Smooth muscle cell (in vitro differentiated cells): Measurements from ENCODE around the gene KCNAB3. TPM values are rescaled to one million over a fixed set of nuclear protein-coding genes. Genes with fewer than 3 reads are reported as not detected.

Source experiments
- DNase-seq: peaks from one replicate; lab custom pipeline; 2025; ENCODE audit not compliant: unreplicated experiment; lab: John Stamatoyannopoulos, UW
- H2AFZ ChIP-seq: fragments of 200-600 bp; sonication (generic); 2 replicates; pipeline ENCODE4 v1.6.0; 2016; ENCODE audit warnings: antibody characterized with exemption, low read depth, mild to moderate bottlenecking
- H3F3A ChIP-seq: fragments of 200-600 bp; sonication (generic); 2 replicates; pipeline ENCODE4 v1.6.0; 2017; ENCODE audit warnings: antibody characterized with exemption, low read depth
- H3K27ac ChIP-seq: fragments of 200-600 bp; sonication (generic); 2 replicates; pipeline ENCODE4 v1.5.1; 2016; ENCODE audit warnings: low read depth, mild to moderate bottlenecking
- H3K27me3 ChIP-seq: fragments of 200-600 bp; sonication (generic); 2 replicates; pipeline ENCODE4 v1.6.1; 2016; ENCODE audit warnings: low read depth, mild to moderate bottlenecking
- H3K36me3 ChIP-seq: fragments of 200-600 bp; sonication (generic); 2 replicates; pipeline ENCODE4 v1.5.1; 2016; ENCODE audit warnings: low read depth
- H3K4me1 ChIP-seq: fragments of 200-600 bp; sonication (generic); 2 replicates; pipeline ENCODE4 v1.5.1; 2016; ENCODE audit warnings: low read depth
- H3K4me2 ChIP-seq: fragments of 200-600 bp; sonication (generic); 2 replicates; pipeline ENCODE4 v1.6.0; 2016; ENCODE audit warnings: mild to moderate bottlenecking
- H3K4me3 ChIP-seq: fragments of 200-600 bp; sonication (generic); 2 replicates; pipeline ENCODE4 v1.5.1; 2016; ENCODE audit warnings: mild to moderate bottlenecking
- H3K79me2 ChIP-seq: fragments of 200-600 bp; sonication (generic); 2 replicates; pipeline ENCODE4 v1.6.0; 2016; ENCODE audit warnings: low read depth, mild to moderate bottlenecking
- H3K9ac ChIP-seq: fragments of 200-600 bp; sonication (generic); 2 replicates; pipeline ENCODE4 v1.6.0; 2016; ENCODE audit warnings: low read depth
- H3K9me3 ChIP-seq: fragments of 200-600 bp; sonication (generic); replicated peaks from 2 replicates; pipeline ENCODE4 v1.5.1; 2016; ENCODE audit warnings: low read depth
- H4K20me1 ChIP-seq: fragments of 200-600 bp; sonication (generic); 2 replicates; pipeline ENCODE4 v1.6.0; 2016; ENCODE audit warnings: low read depth
- CTCF ChIP-seq: fragments of 200-600 bp; sonication (generic); IDR thresholded peaks from 2 replicates; pipeline ENCODE4 v1.5.1; 2017; ENCODE audit warnings: borderline replicate concordance, mild to moderate bottlenecking, antibody characterized with exemption; ENCODE audit not compliant: insufficient read depth, poor library complexity, severe bottlenecking
- WGBS: methylation state at CpG from one replicate; pipeline ENCODE4 v1.1.7; 2016; ENCODE audit warnings: low lambda C conversion rate; 5-methylcytosine and 5-hydroxymethylcytosine counted together
- polyA plus RNA-seq: library from polyadenylated mRNA; unstranded; fragments of >200 nt; fragmentation: Nextera tagmentation; extraction: Ambion mirVana; gene quantifications from 2 replicates; pipeline ENCODE4 v1.2.1, GENCODE V29; 2016
- total RNA-seq: library from RNA; depleted of rRNA; stranded (reverse); fragments of >200 nt; gene quantifications from 2 replicates; pipeline ENCODE4 v1.2.3, GENCODE V29; 2014

KCNAB3 gene
- total and polyA plus RNA-seq, 2 experiments from 2014 or later, result 5.3 to 8.7 TPM

DNA sequence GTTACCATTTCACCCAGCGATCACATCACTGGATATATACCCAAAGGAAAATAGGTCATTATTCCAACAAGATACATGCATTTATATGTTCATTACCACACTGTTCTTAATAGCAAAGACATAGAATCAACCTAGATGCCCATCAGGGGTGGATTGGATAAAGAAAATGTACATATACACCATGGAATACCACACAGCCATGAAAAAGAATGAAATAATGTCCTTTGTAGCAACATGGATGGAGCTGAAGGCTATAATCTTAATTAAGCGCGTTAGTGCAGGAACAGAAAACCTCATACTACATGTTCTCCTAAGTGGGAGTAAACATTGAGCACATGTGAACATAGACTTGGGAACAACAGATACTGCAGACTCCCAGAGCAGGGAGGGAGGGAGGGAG lies 20.9 kb upstream of the KCNAB3 start:
- TF ChIP-seq CTCF, result no peak
- DNase-seq, result no peak
- H4K20me1 ChIP-seq, result no peaks in the 10 kb centered on the region
- no peak overlapping the region for H3K27ac ChIP-seq
- H3F3A ChIP-seq, result no peaks in the 10 kb centered on the region
- no peaks in the 10 kb centered on the region for H3K79me2 ChIP-seq
- H3K9ac ChIP-seq, result no peak overlapping the region
- H3K36me3 ChIP-seq, result peaks cover 14% of the 10 kb centered on the region
- H2AFZ ChIP-seq, result no peak overlapping the region
- no peaks in the 10 kb centered on the region for H3K27me3 ChIP-seq
- H3K4me2 ChIP-seq, result no peak overlapping the region
- WGBS, result 84% methylated on average over 3 of the region's 3 CpGs
- H3K4me1 ChIP-seq, result no peaks in the 10 kb centered on the region
- no peaks in the 10 kb centered on the region for H3K9me3 ChIP-seq
- no peak overlapping the region for H3K4me3 ChIP-seq

DNA sequence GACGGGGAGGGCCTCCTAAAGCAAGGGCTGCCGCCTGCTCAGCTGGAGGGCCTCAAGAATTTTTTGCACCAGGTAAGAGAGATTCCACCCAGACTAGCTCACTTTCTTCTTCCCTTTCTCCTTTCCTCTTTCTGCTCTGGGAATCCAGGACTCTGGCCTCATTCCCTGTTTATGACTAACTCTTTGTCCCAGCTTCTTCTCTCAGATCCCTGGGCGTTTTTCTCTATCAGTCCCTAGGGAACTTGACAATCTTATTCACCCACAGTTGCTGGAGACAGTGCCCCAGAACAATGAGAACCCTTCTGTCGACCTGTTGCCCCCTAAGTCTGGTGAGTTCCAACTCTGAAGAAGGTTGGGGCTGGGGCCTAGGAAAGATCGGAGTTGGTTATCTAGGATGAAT lies 18.0 kb upstream of the KCNAB3 start:
- no peak overlapping the region for H3K4me2 ChIP-seq
- no peak overlapping the region for H3K9ac ChIP-seq
- H3K36me3 ChIP-seq, result peaks cover 19% of the 10 kb centered on the region
- H2AFZ ChIP-seq, result no peak overlapping the region
- no peaks in the 10 kb centered on the region for H3K79me2 ChIP-seq
- H4K20me1 ChIP-seq, result no peaks in the 10 kb centered on the region
- DNase-seq, result no peak
- H3K27ac ChIP-seq, result no peak overlapping the region
- TF ChIP-seq CTCF, result no peak
- H3F3A ChIP-seq, result no peaks in the 10 kb centered on the region
- WGBS, result 94% methylated on average over 5 of the region's 5 CpGs
- no peaks in the 10 kb centered on the region for H3K9me3 ChIP-seq
- no peaks in the 10 kb centered on the region for H3K4me1 ChIP-seq
- no peak overlapping the region for H3K4me3 ChIP-seq
- H3K27me3 ChIP-seq, result no peaks in the 10 kb centered on the region

DNA sequence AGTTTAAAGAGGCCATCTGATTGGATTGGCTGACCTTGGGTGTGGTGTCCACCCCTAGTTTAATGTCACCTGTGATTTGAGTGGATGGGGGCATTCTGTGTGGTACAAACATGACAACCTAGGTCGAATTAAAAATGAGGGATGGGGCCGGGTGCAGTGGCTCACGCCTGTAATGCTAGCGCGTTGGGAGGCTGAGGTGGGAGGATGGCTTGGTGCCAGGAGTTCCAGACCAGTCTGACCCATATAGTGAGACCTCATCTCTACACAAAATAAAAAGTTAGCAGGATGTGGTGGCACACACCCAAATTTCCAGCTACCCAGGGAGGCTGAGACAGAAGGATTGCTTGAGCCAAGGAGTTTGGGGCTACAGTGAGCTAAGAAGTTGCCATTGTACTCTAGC lies 16.8 kb upstream of the KCNAB3 start:
- no peak for DNase-seq
- Histone ChIP-seq H3K9ac (no peak overlapping the region), H3K4me1 (no peaks in the 10 kb centered on the region), H3K4me3 (no peak overlapping the region), H3K36me3 (peaks cover 19% of the 10 kb centered on the region), H3K27me3 (no peaks in the 10 kb centered on the region), H3K4me2 (no peak overlapping the region), H2AFZ (no peak overlapping the region), H3K79me2 (no peaks in the 10 kb centered on the region), H4K20me1 (no peaks in the 10 kb centered on the region), H3K9me3 (no peaks in the 10 kb centered on the region), H3K27ac (no peak overlapping the region), H3F3A (no peaks in the 10 kb centered on the region)
- 88% methylated on average over 5 of the region's 5 CpGs for WGBS
- TF ChIP-seq CTCF, result no peak

DNA sequence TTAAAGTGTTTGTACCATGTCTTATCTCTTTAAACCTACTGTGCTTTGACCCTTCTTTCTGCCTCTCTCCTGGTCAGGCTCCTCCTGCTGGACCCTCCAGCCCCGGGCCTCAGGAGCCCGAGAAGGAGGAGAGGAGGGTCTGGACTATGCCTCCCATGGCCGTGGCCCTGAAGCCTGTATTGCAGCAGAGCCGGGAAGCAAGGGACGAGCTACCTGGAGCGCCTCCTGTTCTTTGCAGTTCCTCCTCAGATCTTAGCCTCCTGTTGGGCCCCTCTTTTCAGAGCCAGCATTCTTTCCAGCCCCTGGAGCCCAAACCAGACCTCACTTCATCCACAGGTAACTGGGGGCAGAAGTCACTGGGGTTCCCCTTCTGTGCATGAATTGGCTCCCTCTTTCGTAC lies 16.0 kb upstream of the KCNAB3 start:
- H3K4me1 ChIP-seq, result no peaks in the 10 kb centered on the region
- no peaks in the 10 kb centered on the region for H3F3A ChIP-seq
- no peak overlapping the region for H2AFZ ChIP-seq
- peaks cover 19% of the 10 kb centered on the region for H3K36me3 ChIP-seq
- H3K79me2 ChIP-seq, result no peaks in the 10 kb centered on the region
- DNase-seq, result no peak
- H3K4me2 ChIP-seq, result no peak overlapping the region
- no peaks in the 10 kb centered on the region for H3K9me3 ChIP-seq
- no peaks in the 10 kb centered on the region for H3K27me3 ChIP-seq
- no peak overlapping the region for H3K4me3 ChIP-seq
- H4K20me1 ChIP-seq, result no peaks in the 10 kb centered on the region
- TF ChIP-seq CTCF, result no peak
- H3K9ac ChIP-seq, result no peak overlapping the region
- WGBS, result 95% methylated on average over 7 of the region's 7 CpGs
- H3K27ac ChIP-seq, result no peak overlapping the region
